Thyroid gland (tissue), 4 donors: ENCODE measurements around the gene POU2AF1. TPM values are rescaled to one million over a fixed set of nuclear protein-coding genes. Genes with fewer than 3 reads are reported as not detected.
"Not testable (repeated sequence)": the region's sequence is repeated elsewhere in the genome, so short reads cannot be mapped to it uniquely, and the experiment has no call there.

Experiments
- DNase-seq, 2 donors: peaks; one replicate each; pipeline ENCODE4 v3.0.0-alpha.2; 2019
- H3K27ac ChIP-seq, 3 donors: fragments of 200-600 bp; sonication (generic); 1 replicate in 2 of 3; 2 replicates in 1 of 3; pipeline ENCODE4 v1.5.1; 2016 to 2019; ENCODE audit warnings: mild to moderate bottlenecking in 1 of 3, moderate library complexity in 1 of 3
- H3K27me3 ChIP-seq: fragments of 200-600 bp; sonication (generic); one replicate; pipeline ENCODE4 v1.5.1; 2019
- H3K36me3 ChIP-seq, 2 donors: fragments of 200-600 bp; sonication (generic); one replicate each; pipeline ENCODE4 v1.5.1; 2016 to 2019
- H3K4me1 ChIP-seq, 2 donors: fragments of 200-600 bp; sonication (generic); one replicate each; pipeline ENCODE4 v1.5.1; 2017 to 2019
- H3K4me3 ChIP-seq, 3 donors: fragments of 200-600 bp; sonication (generic); replicated peaks in 1 of 3; 1 replicate in 2 of 3; 2 replicates in 1 of 3; pipeline ENCODE4 v1.5.1; 2016; ENCODE audit warnings: mild to moderate bottlenecking in 1 of 3
- H3K9me3 ChIP-seq: fragments of 200-600 bp; sonication (generic); one replicate; pipeline ENCODE4 v1.5.1; 2017
- POLR2A ChIP-seq, 2 donors: fragments of 450-650 bp; IDR thresholded peaks; one replicate each; pipeline ENCODE4 v1.6.1; 2017; ENCODE audit warnings: antibody characterized with exemption in 2 of 2, mild to moderate bottlenecking in 2 of 2, moderate library complexity in 1 of 2
- WGBS, 2 donors: methylation state at CpG; one replicate each; pipeline ENCODE4 v1.1.5; 2017; 5-methylcytosine and 5-hydroxymethylcytosine counted together
- intact Hi-C: fragments of 100-400 bp; cut with DNase I; formaldehyde crosslinking; loops from one replicate; pipeline ENCODE4 v1.15.1; 2023
- total RNA-seq, 4 donors: library from RNA; depleted of rRNA; stranded (reverse); fragments of >200 nt; gene quantifications; one replicate each; pipeline ENCODE4 v1.2.3, GENCODE V29; 2016
- TF ChIP-seq, protein P1 (sequence below), 6 experiments: fragments of 200-600 bp in 3 of 6; fragments of 450-650 bp in 3 of 6; sonication (generic) in 3 of 6; IDR thresholded peaks; one replicate each; pipeline ENCODE4 v1.5.1; 2016 to 2019; ENCODE audit warnings: antibody characterized with exemption in 6 of 6, mild to moderate bottlenecking in 2 of 6, inconsistent platforms in 1 of 6, moderate library complexity in 1 of 6

Gene POU2AF1
- total RNA-seq, 4 donors from 2014 or later, result 0.54 TPM; not detected in 3

DNA sequence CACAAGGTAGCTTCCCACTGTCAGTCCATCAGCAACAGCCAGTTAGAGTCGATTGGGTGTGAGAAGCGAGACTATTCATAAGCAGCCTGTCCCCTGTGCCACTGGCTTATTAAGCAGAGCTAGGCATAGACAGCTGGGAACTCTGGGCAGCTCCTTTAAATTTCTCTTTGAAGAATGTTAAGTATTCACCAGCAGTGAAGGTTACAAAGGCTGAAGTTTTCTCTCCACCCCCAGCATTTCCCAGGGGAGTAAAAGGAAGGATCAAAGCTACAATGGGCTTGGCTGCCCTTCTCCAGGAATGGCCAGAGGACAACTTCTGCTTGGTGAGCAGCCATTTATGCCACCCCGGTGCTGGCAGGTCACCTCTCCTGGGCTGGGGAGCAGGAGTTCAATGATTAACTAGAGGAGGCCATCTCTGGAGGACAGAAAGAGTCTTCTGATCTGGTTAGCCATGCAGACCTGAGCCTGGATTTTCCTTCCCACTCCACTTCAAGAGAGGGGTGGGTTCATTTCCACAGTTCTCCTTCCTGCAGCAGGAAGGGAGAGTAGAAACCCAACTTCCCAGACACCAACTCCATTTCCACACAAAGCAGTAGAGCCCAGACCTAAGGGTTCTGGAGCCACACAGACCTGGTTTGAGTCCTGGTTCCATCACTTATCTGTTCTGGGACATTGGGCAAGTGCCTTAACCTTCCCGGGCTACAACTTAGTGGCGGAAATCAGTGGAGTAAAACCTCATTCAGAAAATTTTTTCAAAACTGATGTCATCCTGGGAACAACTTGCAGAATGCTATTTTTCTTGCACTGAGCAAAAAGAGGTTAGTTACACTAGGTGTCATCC is 58.1 kb downstream of the POU2AF1 start:
- Histone ChIP-seq H3K4me3 (no peak overlapping the region), H3K36me3 (no peaks in the 10 kb centered on the region), H3K27me3 (no peaks in the 10 kb centered on the region), H3K27ac (peak overlapping the region in 1 of 3 donors; percentile 15), H3K4me1 (peaks cover 37 to 46% of the 10 kb centered on the region in 2 donors), H3K9me3 (no peaks in the 10 kb centered on the region)
- 72 to 81% methylated on average over 5 of the region's 5 CpGs for WGBS, 2 donors
- peak in 1 of 2 donors; percentile 24 for DNase-seq
- intact Hi-C loops, result no loop called here
- TF ChIP-seq POLR2A (IDR thresholded peaks at IDR 0.05), result no peak
- TF ChIP-seq, protein P1, sequence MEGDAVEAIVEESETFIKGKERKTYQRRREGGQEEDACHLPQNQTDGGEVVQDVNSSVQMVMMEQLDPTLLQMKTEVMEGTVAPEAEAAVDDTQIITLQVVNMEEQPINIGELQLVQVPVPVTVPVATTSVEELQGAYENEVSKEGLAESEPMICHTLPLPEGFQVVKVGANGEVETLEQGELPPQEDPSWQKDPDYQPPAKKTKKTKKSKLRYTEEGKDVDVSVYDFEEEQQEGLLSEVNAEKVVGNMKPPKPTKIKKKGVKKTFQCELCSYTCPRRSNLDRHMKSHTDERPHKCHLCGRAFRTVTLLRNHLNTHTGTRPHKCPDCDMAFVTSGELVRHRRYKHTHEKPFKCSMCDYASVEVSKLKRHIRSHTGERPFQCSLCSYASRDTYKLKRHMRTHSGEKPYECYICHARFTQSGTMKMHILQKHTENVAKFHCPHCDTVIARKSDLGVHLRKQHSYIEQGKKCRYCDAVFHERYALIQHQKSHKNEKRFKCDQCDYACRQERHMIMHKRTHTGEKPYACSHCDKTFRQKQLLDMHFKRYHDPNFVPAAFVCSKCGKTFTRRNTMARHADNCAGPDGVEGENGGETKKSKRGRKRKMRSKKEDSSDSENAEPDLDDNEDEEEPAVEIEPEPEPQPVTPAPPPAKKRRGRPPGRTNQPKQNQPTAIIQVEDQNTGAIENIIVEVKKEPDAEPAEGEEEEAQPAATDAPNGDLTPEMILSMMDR (IDR thresholded peaks at IDR 0.05), result no peak

DNA sequence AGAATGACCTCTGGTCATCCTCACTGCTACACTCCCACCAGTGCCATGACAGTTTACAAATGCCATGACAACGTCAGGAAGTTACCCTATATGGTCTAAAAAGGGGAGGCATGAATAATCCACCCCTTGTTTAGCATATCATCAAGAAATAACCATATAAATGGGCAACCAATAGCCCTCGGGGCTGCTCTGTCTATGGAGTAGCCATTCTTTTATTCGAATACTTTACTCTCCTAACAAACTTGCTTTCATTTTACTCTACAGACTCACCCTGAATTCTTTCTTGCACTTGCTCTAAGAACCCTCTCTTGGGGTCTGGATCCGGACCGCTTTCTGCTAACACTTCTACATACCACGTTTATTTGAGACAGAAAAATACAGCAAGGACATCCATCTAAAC is 58.9 kb downstream of the POU2AF1 start:
- H3K27ac ChIP-seq, DNase-seq, H3K4me3 ChIP-seq, intact Hi-C loops, H3K36me3 ChIP-seq, H3K27me3 ChIP-seq, H3K9me3 ChIP-seq: not testable (repeated sequence)
- H3K4me1 ChIP-seq, result peaks cover 37 to 44% of the 10 kb centered on the region in 2 donors
- WGBS, 2 donors, result 88 to 89% methylated on average over 6 of the region's 6 CpGs

DNA sequence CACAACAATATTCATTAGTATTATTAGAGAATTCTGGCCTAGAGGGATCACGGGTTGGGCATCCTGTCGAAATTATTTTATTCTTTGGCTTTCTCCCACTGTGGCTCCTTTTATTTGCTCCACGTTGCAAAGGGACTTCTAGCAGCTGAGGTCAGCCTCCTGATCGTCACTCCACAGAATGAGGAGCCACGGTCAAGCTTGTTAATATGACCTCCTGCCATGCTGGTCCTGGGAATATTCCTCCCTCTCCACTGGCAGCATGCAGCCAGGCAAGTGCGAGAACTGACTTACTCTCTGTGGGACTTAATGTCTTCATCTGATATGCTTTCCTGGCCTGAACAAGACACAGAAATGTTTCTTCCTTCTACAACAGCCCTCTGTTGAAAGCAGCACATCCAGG is 59.8 kb downstream of the POU2AF1 start:
- H3K36me3 ChIP-seq, result no peaks in the 10 kb centered on the region
- H3K4me1 ChIP-seq, result peaks cover 28 to 35% of the 10 kb centered on the region in 2 donors
- intact Hi-C loops, result no loop called here
- no peaks in the 10 kb centered on the region for H3K9me3 ChIP-seq
- H3K4me3 ChIP-seq, result no peak overlapping the region
- 89 to 94% methylated on average over 6 of the region's 6 CpGs for WGBS, 2 donors
- no peak for TF ChIP-seq POLR2A (IDR thresholded peaks at IDR 0.05)
- TF ChIP-seq, protein P1 (IDR thresholded peaks at IDR 0.05), result no peak
- DNase-seq, result no peak
- H3K27me3 ChIP-seq, result no peaks in the 10 kb centered on the region
- no peak overlapping the region for H3K27ac ChIP-seq

DNA sequence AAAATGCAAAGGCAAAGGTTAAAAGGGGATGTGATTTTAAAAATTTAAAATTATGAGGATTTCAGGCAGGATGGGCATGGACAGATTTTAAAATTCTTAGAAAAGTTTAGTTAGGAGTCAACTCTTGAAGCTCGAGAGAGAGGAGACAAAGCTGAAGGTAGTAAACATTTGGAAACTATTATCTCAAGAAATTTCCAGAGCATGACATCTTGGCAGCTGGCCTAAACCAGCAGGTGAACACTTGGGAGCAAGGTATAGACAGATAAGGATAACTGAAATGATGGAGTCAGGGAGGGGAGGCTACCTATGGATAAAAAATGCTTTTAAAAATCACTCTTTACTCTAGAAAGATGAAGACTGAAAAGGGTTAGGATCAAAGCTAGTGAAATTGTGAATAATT is 67.0 kb downstream of the POU2AF1 start:
- intact Hi-C loops, result no loop called here
- TF ChIP-seq POLR2A (IDR thresholded peaks at IDR 0.05), result no peak
- TF ChIP-seq, protein P1 (IDR thresholded peaks at IDR 0.05), result no peak
- H3K27me3 ChIP-seq, result no peaks in the 10 kb centered on the region
- no peak overlapping the region for H3K27ac ChIP-seq
- no peaks in the 10 kb centered on the region for H3K36me3 ChIP-seq
- DNase-seq, result peak; percentile 32 to 49
- no peak overlapping the region for H3K4me3 ChIP-seq
- 16 to 24% methylated on average over 1 of the region's 1 CpG for WGBS, 2 donors
- H3K4me1 ChIP-seq, result peaks cover 0 to 13% of the 10 kb centered on the region in 2 donors
- H3K9me3 ChIP-seq, result no peaks in the 10 kb centered on the region

DNA sequence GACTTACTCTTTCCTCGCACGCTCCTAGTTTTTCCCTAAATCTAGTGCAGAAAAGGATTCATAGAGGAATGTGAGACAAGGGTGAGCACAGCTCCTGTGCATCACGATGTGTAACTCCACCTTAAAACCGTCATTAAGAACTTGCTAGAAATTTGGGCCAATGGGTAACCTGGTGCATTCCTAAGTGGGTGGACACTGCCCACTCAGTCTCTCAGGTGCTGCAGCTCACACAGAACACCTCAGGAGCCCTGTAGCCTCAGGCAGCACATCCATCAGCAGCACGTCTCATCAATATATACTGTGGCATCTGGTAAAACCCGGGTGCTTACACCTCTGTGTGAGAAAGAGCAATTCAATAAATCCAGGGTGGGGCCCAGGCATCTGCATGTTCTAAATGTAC is 68.4 kb downstream of the POU2AF1 start:
- Histone ChIP-seq H3K4me1 (peaks cover 0 to 13% of the 10 kb centered on the region in 2 donors), H3K27me3 (no peaks in the 10 kb centered on the region), H3K27ac (no peak overlapping the region), H3K36me3 (no peaks in the 10 kb centered on the region), H3K9me3 (no peaks in the 10 kb centered on the region), H3K4me3 (no peak overlapping the region)
- intact Hi-C loops, result no loop called here
- TF ChIP-seq, protein P1 (IDR thresholded peaks at IDR 0.05), result no peak
- TF ChIP-seq POLR2A (IDR thresholded peaks at IDR 0.05), result no peak
- DNase-seq, result no peak
- 89 to 91% methylated on average over 6 of the region's 6 CpGs for WGBS, 2 donors
